Neural progenitor cell (in vitro differentiated cells): ENCODE results near the gene MIGA1.

Experiments
- CTCF ChIP-seq: fragments of 200-600 bp; sonication (generic); IDR thresholded peaks from 2 replicates; pipeline ENCODE4 v1.5.1; 2017; ENCODE audit warnings: antibody characterized with exemption, mild to moderate bottlenecking
- EZH2 ChIP-seq: fragments of 200-600 bp; sonication (generic); IDR thresholded peaks from 2 replicates; pipeline ENCODE4 v1.6.1; 2017; ENCODE audit warnings: antibody characterized with exemption, mild to moderate bottlenecking, moderate library complexity
- EZH2phosphoT487 ChIP-seq: fragments of 200-600 bp; sonication (generic); IDR thresholded peaks from 2 replicates; pipeline ENCODE4 v1.6.1; 2017; ENCODE audit warnings: antibody characterized with exemption

GRCh38 chr1:77889671-77890070 is 110.2 kb downstream of the MIGA1 start:
- TF ChIP-seq CTCF (no peak), EZH2phosphoT487 (no peak), EZH2 (no peak)
